GM06990 (cell line): ENCODE data around the gene KCNQ5.

Experiments used
- DNase-seq: peaks from one replicate; pipeline ENCODE4 v3.0.0-alpha.2; 2011; ENCODE audit not compliant: insufficient read length; ENCODE audit errors: extremely low read depth
- H3K27me3 ChIP-seq: replicated peaks from 2 replicates; pipeline ENCODE4 v1.6.0; 2011; ENCODE audit warnings: low read length; ENCODE audit not compliant: control insufficient read depth, insufficient read depth
- H3K36me3 ChIP-seq: 2 replicates; pipeline ENCODE4 v1.5.1; 2011; ENCODE audit warnings: low read length; ENCODE audit not compliant: control insufficient read depth, insufficient read depth
- H3K4me3 ChIP-seq: replicated peaks from 2 replicates; pipeline ENCODE4 v1.5.1; 2011; ENCODE audit warnings: low read depth, mild to moderate bottlenecking, control low read depth, low read length
- TF ChIP-seq, protein P1 (sequence below): IDR thresholded peaks from 2 replicates; pipeline ENCODE4 v1.5.1; 2011; ENCODE audit warnings: low read length, control low read depth, mild to moderate bottlenecking, inconsistent platforms; ENCODE audit not compliant: insufficient read depth, poor library complexity, severe bottlenecking

KCNQ5 gene

DNA sequence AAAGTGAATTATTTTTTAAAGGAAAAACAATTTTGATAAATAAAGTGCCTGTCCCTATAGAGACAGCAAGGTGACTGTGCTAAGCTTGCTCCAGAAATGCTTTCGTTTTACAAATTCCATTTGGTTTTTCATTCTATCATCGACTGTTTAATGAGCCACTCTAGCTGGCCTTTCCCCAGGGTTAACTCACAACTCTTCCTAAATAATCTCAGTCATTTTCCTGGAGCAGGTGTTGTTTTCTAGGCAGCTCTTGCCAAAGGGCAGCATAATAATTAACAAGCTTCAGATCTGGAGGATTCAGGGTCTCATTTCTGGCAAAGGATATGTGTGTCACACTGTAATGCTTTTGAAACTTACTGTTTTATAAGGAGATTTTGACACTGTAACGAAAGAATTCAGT lies 419.2 kb downstream of the KCNQ5 start:
- TF ChIP-seq, protein P1, sequence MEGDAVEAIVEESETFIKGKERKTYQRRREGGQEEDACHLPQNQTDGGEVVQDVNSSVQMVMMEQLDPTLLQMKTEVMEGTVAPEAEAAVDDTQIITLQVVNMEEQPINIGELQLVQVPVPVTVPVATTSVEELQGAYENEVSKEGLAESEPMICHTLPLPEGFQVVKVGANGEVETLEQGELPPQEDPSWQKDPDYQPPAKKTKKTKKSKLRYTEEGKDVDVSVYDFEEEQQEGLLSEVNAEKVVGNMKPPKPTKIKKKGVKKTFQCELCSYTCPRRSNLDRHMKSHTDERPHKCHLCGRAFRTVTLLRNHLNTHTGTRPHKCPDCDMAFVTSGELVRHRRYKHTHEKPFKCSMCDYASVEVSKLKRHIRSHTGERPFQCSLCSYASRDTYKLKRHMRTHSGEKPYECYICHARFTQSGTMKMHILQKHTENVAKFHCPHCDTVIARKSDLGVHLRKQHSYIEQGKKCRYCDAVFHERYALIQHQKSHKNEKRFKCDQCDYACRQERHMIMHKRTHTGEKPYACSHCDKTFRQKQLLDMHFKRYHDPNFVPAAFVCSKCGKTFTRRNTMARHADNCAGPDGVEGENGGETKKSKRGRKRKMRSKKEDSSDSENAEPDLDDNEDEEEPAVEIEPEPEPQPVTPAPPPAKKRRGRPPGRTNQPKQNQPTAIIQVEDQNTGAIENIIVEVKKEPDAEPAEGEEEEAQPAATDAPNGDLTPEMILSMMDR: no peak
- no peak for DNase-seq
- H3K36me3 ChIP-seq: no peaks in the 10 kb centered on the region

DNA sequence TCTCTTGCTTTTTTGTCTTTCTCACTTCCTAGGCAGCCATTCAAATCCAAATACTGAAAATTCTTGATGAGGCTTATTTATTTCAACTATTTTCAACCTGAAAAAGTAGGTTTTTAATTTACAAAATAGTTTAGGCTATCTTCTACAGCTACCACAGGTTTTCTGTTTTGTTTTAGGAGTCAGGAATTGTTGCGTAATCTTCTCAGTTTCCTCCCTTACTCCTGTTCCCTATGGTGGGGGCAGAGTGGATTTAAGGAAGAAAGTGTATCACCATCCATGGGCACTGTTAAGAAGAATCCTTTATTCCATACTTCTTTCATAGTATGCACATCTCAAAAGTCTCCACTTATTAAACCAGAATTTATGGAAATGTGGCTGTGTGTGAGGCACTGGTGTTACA lies 421.0 kb downstream of the KCNQ5 start:
- DNase-seq: no peak
- TF ChIP-seq, protein P1: no peak
- Histone ChIP-seq H3K36me3 (no peaks in the 10 kb centered on the region), H3K27me3 (no peaks in the 10 kb centered on the region), H3K4me3 (no peak overlapping the region)

More for the DNA sequence above, 419.2 kb downstream of the KCNQ5 start:
- Histone ChIP-seq H3K27me3 (no peaks in the 10 kb centered on the region), H3K4me3 (no peak overlapping the region)

DNA sequence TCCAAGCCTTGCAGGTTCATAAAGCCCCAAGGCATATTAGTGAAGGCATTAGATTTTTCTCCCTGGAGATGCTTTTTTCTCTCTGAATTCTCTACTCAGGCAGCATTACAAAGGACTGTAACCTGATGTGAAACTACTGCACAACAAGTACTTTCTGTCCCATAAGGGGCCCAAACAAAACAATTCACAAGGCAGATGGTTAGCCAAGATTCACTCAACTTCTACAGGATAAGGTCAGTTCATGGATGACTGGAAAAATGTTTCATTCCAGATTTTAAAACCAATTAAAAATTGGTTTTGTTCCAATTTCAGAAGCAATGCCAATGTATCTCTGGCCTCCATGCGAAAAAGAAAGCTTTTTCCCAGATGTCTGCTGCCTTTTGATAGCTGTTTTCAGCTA lies 421.6 kb downstream of the KCNQ5 start:
- no peak overlapping the region for H3K4me3 ChIP-seq
- no peaks in the 10 kb centered on the region for H3K36me3 ChIP-seq
- TF ChIP-seq, protein P1: no peak
- H3K27me3 ChIP-seq: no peaks in the 10 kb centered on the region
- DNase-seq: no peak

DNA sequence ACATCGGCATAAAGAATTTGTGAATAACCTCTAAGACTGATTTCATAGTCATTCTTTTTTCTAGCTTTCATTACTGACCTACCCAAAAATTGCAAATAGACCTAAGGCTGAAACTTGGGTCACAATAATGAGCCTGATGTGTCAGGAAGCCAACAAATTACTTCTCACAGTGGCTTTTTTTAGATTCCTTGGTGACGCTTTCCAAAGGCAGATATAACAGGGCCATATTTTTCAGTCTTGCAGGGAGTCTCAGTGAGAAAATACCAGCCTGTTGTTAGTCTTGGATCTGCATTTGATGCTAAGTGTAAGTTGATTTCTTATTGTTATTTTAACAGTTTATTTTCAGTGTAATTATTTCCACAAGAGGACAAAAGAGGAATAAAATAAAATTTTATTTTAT lies 423.7 kb downstream of the KCNQ5 start:
- DNase-seq: no peak
- TF ChIP-seq, protein P1: no peak
- Histone ChIP-seq H3K27me3 (no peaks in the 10 kb centered on the region), H3K4me3 (no peak overlapping the region), H3K36me3 (no peaks in the 10 kb centered on the region)

DNA sequence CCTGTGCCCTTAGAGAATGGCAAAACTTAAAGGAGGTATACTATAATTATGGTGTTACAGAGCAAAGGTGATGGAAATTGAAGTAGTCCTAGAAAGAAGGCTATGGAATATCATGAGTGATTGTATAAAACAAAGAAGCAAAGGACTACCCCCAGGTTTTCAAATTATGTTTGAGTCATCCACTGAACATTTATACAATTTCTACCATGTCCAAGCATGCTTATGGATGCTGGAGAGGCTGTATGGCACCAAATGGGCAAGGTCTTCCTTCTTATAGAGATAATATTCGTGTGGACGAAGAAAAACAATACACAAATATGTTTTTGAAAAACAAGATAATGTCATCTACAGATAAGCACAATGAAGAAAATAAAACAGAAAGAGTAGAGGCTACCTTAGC lies 425.9 kb downstream of the KCNQ5 start:
- no peaks in the 10 kb centered on the region for H3K36me3 ChIP-seq
- DNase-seq: no peak
- H3K4me3 ChIP-seq: no peak overlapping the region
- no peaks in the 10 kb centered on the region for H3K27me3 ChIP-seq
- TF ChIP-seq, protein P1: no peak

DNA sequence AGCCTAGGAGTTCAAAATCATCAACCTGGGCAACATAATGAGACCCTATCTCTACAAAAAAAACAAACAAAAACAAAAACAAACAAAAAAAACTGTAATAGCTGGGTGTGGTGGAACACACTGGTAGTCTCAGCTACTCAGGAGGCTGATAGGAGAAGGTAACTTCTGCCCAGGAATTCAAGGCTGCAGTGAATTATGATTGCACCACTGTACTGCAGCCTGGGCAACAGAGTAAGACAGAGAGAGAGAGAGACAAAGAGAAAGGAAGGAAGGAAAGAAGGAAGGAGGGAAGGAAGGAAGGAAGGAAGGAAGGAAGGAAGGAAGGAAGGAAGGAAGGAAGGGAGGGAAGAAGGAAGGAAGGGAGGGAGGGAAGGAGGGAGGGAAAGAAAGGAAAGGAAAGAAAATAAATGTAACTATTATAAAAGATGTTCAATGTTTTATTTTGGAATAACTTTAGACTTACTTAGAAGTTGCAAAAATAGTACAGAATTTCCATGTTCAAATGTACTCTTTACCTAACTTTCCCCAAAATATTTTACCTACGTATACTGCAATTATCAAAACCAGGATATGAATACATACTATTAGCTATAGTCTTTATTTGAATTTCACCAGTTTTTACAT lies 428.2 kb downstream of the KCNQ5 start:
- Histone ChIP-seq H3K27me3 (no peaks in the 10 kb centered on the region), H3K36me3 (no peaks in the 10 kb centered on the region), H3K4me3 (no peak overlapping the region)
- TF ChIP-seq, protein P1: no peak
- DNase-seq: no peak
